ENCODE data around the gene CFI.

CFI gene

GRCh38 chr4:109847896-109848442 lies 46.2 kb upstream of the CFI start, which contains the start of gene LRIT3:
TSS of gene LRIT3 (plus strand) at chr4:109848107. CDS start at chr4:109848202, 95 bp downstream.
- Histone ChIP-seq H3K9me2 (replicated peaks; ENCODE audit: low read depth, low read length) (no peaks in the 10 kb centered on the region), H4K20me1 (ENCODE audit: insufficient read depth, low read length, poor library complexity, severe bottlenecking) (no peaks in the 10 kb centered on the region), H3K27me3 (ENCODE audit: insufficient read depth, low read length, poor library complexity, severe bottlenecking) (no peaks in the 10 kb centered on the region), H3K9me3 (ENCODE audit: insufficient read depth, low read depth, low read length) (no peaks in the 10 kb centered on the region), H3K79me2 (ENCODE audit: insufficient read depth, low read length) (no peaks in the 10 kb centered on the region), H3F3A (ENCODE audit: low read depth) (no peaks in the 10 kb centered on the region), H3K4me1 (ENCODE audit: insufficient read depth, low read length, poor library complexity, severe bottlenecking) (no peaks in the 10 kb centered on the region), H2AFZ (ENCODE audit: low read length) (no peak within 1 kb of the TSS; the same call in 1 of the 2 replicates), H3K4me3 (ENCODE audit: low read length, poor library complexity, severe bottlenecking) (no peak within 1 kb of the TSS), H3K9ac (ENCODE audit: low read depth, low read length, poor library complexity, severe bottlenecking) (no peak within 1 kb of the TSS), H3K36me3 (ENCODE audit: insufficient read depth, low read length) (no peaks in the 10 kb centered on the region), H3K4me2 (ENCODE audit: low read depth, low read length, poor library complexity, severe bottlenecking) (no peak within 1 kb of the TSS)
- TF ChIP-seq EZH2phosphoT487 (IDR thresholded peaks at IDR 0.05; ENCODE audit: borderline replicate concordance) = no peak

- Histone ChIP-seq H3K9me3 (ENCODE audit: insufficient read depth, low read depth, low read length) (no peaks in the 10 kb centered on the region), H2AFZ (ENCODE audit: low read length) (no peak overlapping the region), H3K4me1 (ENCODE audit: insufficient read depth, low read length, poor library complexity, severe bottlenecking) (no peaks in the 10 kb centered on the region), H4K20me1 (ENCODE audit: insufficient read depth, low read length, poor library complexity, severe bottlenecking) (no peaks in the 10 kb centered on the region), H3K9me2 (replicated peaks; ENCODE audit: low read depth, low read length) (no peaks in the 10 kb centered on the region), H3K27me3 (ENCODE audit: insufficient read depth, low read length, poor library complexity, severe bottlenecking) (no peaks in the 10 kb centered on the region), H3K36me3 (ENCODE audit: insufficient read depth, low read length) (no peaks in the 10 kb centered on the region), H3K9ac (ENCODE audit: low read depth, low read length, poor library complexity, severe bottlenecking) (no peak overlapping the region), H3K4me3 (ENCODE audit: low read length, poor library complexity, severe bottlenecking) (no peak overlapping the region), H3K79me2 (ENCODE audit: insufficient read depth, low read length) (no peaks in the 10 kb centered on the region), H3K4me2 (ENCODE audit: low read depth, low read length, poor library complexity, severe bottlenecking) (no peak overlapping the region), H3F3A (ENCODE audit: low read depth) (no peaks in the 10 kb centered on the region)
- TF ChIP-seq EZH2phosphoT487 (IDR thresholded peaks at IDR 0.05; ENCODE audit: borderline replicate concordance) (no peak), CTCF (conservative IDR thresholded peaks at IDR 0.05; ENCODE audit: low read length) (no peak)
Observed at GRCh38 chr4:109846395-109847098, 44.7 kb upstream of the CFI start.

GRCh38 chr4:109836985-109837384 lies 35.2 kb upstream of the CFI start:
- Histone ChIP-seq H3K9me3 (ENCODE audit: insufficient read depth, low read depth, low read length) (no peaks in the 10 kb centered on the region), H2AFZ (ENCODE audit: low read length) (no peak overlapping the region), H3K4me2 (ENCODE audit: low read depth, low read length, poor library complexity, severe bottlenecking) (no peak overlapping the region), H4K20me1 (ENCODE audit: insufficient read depth, low read length, poor library complexity, severe bottlenecking) (no peaks in the 10 kb centered on the region), H3K9ac (ENCODE audit: low read depth, low read length, poor library complexity, severe bottlenecking) (no peak overlapping the region), H3K79me2 (ENCODE audit: insufficient read depth, low read length) (no peaks in the 10 kb centered on the region), H3K27me3 (ENCODE audit: insufficient read depth, low read length, poor library complexity, severe bottlenecking) (no peaks in the 10 kb centered on the region), H3F3A (ENCODE audit: low read depth) (no peaks in the 10 kb centered on the region), H3K4me1 (ENCODE audit: insufficient read depth, low read length, poor library complexity, severe bottlenecking) (no peaks in the 10 kb centered on the region), H3K36me3 (ENCODE audit: insufficient read depth, low read length) (no peaks in the 10 kb centered on the region), H3K9me2 (replicated peaks; ENCODE audit: low read depth, low read length) (no peaks in the 10 kb centered on the region), H3K4me3 (ENCODE audit: low read length, poor library complexity, severe bottlenecking) (no peak overlapping the region)
- TF ChIP-seq EZH2phosphoT487 (IDR thresholded peaks at IDR 0.05; ENCODE audit: borderline replicate concordance) (no peak), CTCF (conservative IDR thresholded peaks at IDR 0.05; ENCODE audit: low read length) (no peak)

All from Loucy (cell line).